SU-DHL-6 (cell line): ENCODE data around the gene HS3ST4.

Source experiments
- H2AFZ ChIP-seq: fragments of 200-600 bp; sonication (generic); 2 replicates; pipeline ENCODE4 v1.6.1; 2014; ENCODE audit warnings: low read depth, mild to moderate bottlenecking, moderate library complexity, mixed read lengths, antibody characterized with exemption, low read length; ENCODE audit not compliant: severe bottlenecking
- H3F3A ChIP-seq: fragments of 200-600 bp; shearing (Covaris generic); 2 replicates; pipeline ENCODE4 v1.6.0; 2016; ENCODE audit warnings: antibody characterized with exemption, mild to moderate bottlenecking; ENCODE audit not compliant: insufficient read depth
- H3K27ac ChIP-seq: fragments of 200-600 bp; sonication (generic); 2 replicates; pipeline ENCODE4 v1.5.1; 2016; ENCODE audit warnings: low read depth, mild to moderate bottlenecking, low read length, moderate library complexity, mixed read lengths
- H3K27me3 ChIP-seq: fragments of 200-600 bp; sonication (generic), shearing (Covaris generic); 2 replicates; pipeline ENCODE4 v1.6.0; 2014; ENCODE audit warnings: mild to moderate bottlenecking, low read length
- H3K36me3 ChIP-seq: fragments of 200-600 bp; sonication (generic); 2 replicates; pipeline ENCODE4 v1.6.1; 2014; ENCODE audit warnings: mild to moderate bottlenecking, low read length, mixed read lengths
- H3K4me2 ChIP-seq: fragments of 300-600, 200-600 bp; shearing (Covaris generic), sonication (generic); 2 replicates; pipeline ENCODE4 v1.6.0; 2014; ENCODE audit warnings: low read length, low read depth, mild to moderate bottlenecking; ENCODE audit not compliant: poor library complexity, severe bottlenecking
- H3K4me3 ChIP-seq: fragments of 200-600 bp; sonication (generic); 2 replicates; pipeline ENCODE4 v1.5.1; 2014; ENCODE audit warnings: antibody characterized with exemption, low read length, mild to moderate bottlenecking, mixed read lengths; ENCODE audit not compliant: insufficient read depth, poor library complexity, severe bottlenecking
- H3K79me2 ChIP-seq: fragments of 200-600 bp; sonication (generic); 2 replicates; pipeline ENCODE4 v1.6.1; 2014; ENCODE audit warnings: mild to moderate bottlenecking, low read length, moderate library complexity; ENCODE audit not compliant: insufficient read depth
- H3K9ac ChIP-seq: fragments of 200-600 bp; sonication (generic); 2 replicates; pipeline ENCODE4 v1.7.0; 2014; ENCODE audit warnings: mild to moderate bottlenecking, low read length
- H3K9me2 ChIP-seq: fragments of 200-600 bp; sonication (generic); replicated peaks from 2 replicates; pipeline ENCODE4 v1.6.1; 2014; ENCODE audit warnings: low read length; ENCODE audit not compliant: insufficient read depth
- H3K9me3 ChIP-seq: fragments of 200-600 bp; sonication (generic); 2 replicates; pipeline ENCODE4 v1.6.1; 2014; ENCODE audit warnings: low read length, mixed read lengths; ENCODE audit not compliant: insufficient read depth
- H4K20me1 ChIP-seq: fragments of 200-600 bp; sonication (generic); 2 replicates; pipeline ENCODE4 v1.6.1; 2014; ENCODE audit warnings: low read depth, mild to moderate bottlenecking, antibody characterized with exemption, low read length, moderate library complexity, mixed read lengths
- EZH2phosphoT487 ChIP-seq: fragments of 200-600 bp; sonication (generic), shearing (Covaris generic); conservative IDR thresholded peaks from 2 replicates; pipeline ENCODE4 v1.6.1; 2018; ENCODE audit warnings: mild to moderate bottlenecking, antibody characterized with exemption, low read length, moderate library complexity, mixed read lengths
- TF ChIP-seq, protein P1 (sequence below): fragments of 200-600 bp; sonication (generic); IDR thresholded peaks from one replicate; pipeline ENCODE4 v1.5.1; 2017; ENCODE audit warnings: antibody characterized with exemption, mild to moderate bottlenecking, low read length, moderate library complexity; ENCODE audit not compliant: insufficient read depth, poor library complexity, severe bottlenecking

The HS3ST4 gene

DNA sequence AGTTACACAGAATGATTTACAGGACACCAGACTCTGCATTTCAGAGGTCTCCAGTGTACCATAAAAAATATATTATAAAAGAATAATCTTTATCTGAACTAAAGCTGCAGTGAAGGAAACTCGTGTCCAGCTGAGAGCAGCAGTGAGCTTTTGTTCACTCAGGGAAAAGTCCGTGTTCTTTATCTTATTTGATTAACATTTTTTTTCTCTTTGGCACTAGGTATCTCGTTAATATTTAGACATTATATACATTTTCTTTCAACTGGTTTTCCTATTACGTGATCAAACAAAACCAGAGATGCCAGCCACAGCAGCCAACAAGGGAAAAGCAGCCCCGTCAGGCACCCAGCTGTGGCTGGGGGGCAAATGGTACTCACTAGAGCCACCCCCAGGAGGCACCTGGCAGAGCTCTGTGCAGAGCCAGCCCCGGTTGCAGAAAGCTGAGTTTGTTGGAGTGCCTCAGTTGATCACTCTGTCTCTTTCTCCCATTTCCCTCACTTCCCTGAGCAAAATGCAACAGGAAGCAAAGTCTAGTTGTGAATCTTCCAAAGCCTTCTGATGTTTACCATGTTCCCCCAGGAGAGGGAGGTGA is 1.1 kb upstream of the HS3ST4 start:
- Histone ChIP-seq H2AFZ (no peak overlapping the region), H3K27me3 (no peaks in the 10 kb centered on the region), H3K9me3 (no peaks in the 10 kb centered on the region), H4K20me1 (no peaks in the 10 kb centered on the region), H3K27ac (no peak overlapping the region), H3K9me2 (no peaks in the 10 kb centered on the region), H3F3A (no peaks in the 10 kb centered on the region), H3K4me2 (no peak overlapping the region), H3K4me3 (no peak overlapping the region), H3K9ac (no peak overlapping the region), H3K79me2 (no peaks in the 10 kb centered on the region), H3K36me3 (no peaks in the 10 kb centered on the region)
- TF ChIP-seq, protein P1, sequence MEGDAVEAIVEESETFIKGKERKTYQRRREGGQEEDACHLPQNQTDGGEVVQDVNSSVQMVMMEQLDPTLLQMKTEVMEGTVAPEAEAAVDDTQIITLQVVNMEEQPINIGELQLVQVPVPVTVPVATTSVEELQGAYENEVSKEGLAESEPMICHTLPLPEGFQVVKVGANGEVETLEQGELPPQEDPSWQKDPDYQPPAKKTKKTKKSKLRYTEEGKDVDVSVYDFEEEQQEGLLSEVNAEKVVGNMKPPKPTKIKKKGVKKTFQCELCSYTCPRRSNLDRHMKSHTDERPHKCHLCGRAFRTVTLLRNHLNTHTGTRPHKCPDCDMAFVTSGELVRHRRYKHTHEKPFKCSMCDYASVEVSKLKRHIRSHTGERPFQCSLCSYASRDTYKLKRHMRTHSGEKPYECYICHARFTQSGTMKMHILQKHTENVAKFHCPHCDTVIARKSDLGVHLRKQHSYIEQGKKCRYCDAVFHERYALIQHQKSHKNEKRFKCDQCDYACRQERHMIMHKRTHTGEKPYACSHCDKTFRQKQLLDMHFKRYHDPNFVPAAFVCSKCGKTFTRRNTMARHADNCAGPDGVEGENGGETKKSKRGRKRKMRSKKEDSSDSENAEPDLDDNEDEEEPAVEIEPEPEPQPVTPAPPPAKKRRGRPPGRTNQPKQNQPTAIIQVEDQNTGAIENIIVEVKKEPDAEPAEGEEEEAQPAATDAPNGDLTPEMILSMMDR, result no peak
- TF ChIP-seq EZH2phosphoT487, result no peak

DNA sequence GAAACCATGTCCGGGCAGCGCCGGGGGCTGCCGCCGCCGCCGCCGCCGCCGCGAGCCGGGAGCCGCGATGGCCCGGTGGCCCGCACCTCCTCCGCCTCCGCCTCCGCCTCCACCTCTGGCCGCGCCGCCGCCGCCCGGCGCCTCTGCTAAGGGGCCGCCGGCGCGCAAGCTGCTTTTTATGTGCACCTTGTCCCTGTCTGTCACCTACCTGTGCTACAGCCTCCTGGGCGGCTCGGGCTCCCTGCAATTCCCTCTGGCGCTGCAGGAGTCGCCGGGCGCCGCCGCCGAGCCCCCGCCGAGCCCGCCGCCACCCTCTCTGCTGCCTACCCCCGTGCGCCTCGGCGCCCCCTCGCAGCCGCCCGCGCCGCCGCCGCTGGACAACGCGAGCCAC is 587 bp downstream of the HS3ST4 start:
- no peak overlapping the region for H3K9ac ChIP-seq
- no peak overlapping the region for H3K4me3 ChIP-seq

DNA sequence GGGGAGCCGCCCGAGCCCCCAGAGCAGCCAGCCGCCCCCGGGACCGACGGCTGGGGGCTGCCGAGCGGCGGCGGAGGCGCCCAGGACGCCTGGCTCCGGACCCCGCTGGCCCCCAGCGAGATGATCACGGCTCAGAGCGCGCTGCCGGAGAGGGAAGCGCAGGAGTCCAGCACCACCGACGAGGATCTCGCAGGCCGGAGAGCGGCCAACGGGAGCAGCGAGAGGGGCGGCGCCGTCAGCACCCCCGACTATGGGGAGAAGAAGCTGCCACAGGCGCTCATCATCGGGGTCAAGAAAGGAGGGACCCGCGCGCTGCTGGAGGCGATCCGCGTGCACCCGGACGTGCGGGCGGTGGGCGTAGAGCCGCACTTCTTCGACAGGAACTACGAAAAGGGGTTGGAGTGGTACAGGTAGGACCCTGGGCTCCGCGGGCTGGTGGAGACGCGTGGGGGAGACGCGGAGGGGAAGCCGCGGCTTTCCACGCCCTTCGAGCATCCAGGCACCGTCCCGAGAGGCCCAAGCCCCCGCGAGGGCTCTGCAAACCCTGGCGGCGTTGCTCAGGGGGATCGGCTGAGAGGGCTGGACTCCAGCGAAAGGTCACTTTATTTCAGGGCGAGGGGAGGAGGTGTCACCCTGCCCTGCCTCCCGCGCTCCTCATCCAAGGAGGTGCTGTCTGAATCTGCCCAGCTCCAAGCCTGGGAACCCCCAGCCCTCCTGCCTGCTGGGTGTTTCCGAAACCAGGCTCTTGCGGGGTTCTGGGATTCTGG is 1.2 kb downstream of the HS3ST4 start:
- Histone ChIP-seq H3K9me3 (no peaks in the 10 kb centered on the region), H3F3A (no peaks in the 10 kb centered on the region), H4K20me1 (no peaks in the 10 kb centered on the region), H3K4me2 (no peak overlapping the region), H2AFZ (no peak overlapping the region), H3K27me3 (no peaks in the 10 kb centered on the region), H3K79me2 (no peaks in the 10 kb centered on the region), H3K9ac (no peak overlapping the region), H3K4me3 (no peak overlapping the region), H3K36me3 (no peaks in the 10 kb centered on the region), H3K27ac (no peak overlapping the region), H3K9me2 (no peaks in the 10 kb centered on the region)
- no peak for TF ChIP-seq EZH2phosphoT487
- TF ChIP-seq, protein P1, result no peak

More for the DNA sequence above, 587 bp downstream of the HS3ST4 start:
- no peak overlapping the region for H3K27ac ChIP-seq
- no peaks in the 10 kb centered on the region for H3F3A ChIP-seq
- no peaks in the 10 kb centered on the region for H3K79me2 ChIP-seq
- no peaks in the 10 kb centered on the region for H3K27me3 ChIP-seq
- no peak overlapping the region for H3K4me2 ChIP-seq
- H3K9me3 ChIP-seq, result no peaks in the 10 kb centered on the region
- no peaks in the 10 kb centered on the region for H4K20me1 ChIP-seq
- no peak for TF ChIP-seq EZH2phosphoT487
- TF ChIP-seq, protein P1, result no peak
- H3K9me2 ChIP-seq, result no peaks in the 10 kb centered on the region
- no peak overlapping the region for H2AFZ ChIP-seq
- H3K36me3 ChIP-seq, result no peaks in the 10 kb centered on the region
